ENCODE results near the gene PDCL2. TPM values are rescaled to one million over a fixed set of nuclear protein-coding genes. Genes with fewer than 3 reads are reported as not detected.
A peak's percentile ranks its signal among the peaks of the same experiment; 100 is the strongest.

Gene PDCL2
- total and polyA plus RNA-seq, 9 of the 15 experiments (the other 6 are each of a cell fraction or from before 2014, with no cell fraction given): 0.62 to 2.5 (median 1.2) TPM

DNA sequence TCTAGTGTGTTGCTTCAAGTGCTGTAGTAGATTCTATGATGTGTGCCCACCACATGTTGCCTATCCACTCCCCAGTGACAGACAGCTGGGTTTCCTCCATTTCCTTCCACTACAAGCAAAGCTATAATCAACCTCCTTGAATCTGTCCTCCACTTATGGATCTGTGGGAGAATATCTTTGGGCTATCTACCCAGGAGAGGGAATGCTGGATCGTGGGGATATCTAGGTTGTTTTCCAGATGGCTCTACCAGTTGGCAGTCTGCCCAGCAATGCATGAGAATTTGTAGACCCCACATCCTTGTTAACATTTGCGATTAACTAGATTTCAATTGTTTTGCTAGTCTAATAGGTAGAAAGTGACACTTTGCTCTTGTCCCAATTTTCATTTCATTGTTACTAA is 33.8 kb upstream of the PDCL2 start:
- peaks cover 55% of the 10 kb centered on the region for H3K36me3 ChIP-seq (ENCODE audit: control insufficient read depth, insufficient read depth, low read length)
- no peak for FAIRE-seq
- no peaks in the 10 kb centered on the region; a peak in 3 of 5 replicates for H3K4me1 ChIP-seq (replicated peaks in 1 of 2; ENCODE audit: control insufficient read depth in 2 of 2, insufficient read depth in 2 of 2, low read length in 2 of 2)
- H4K20me1 ChIP-seq (replicated peaks; ENCODE audit: control insufficient read depth, insufficient read depth, low read length): no peaks in the 10 kb centered on the region
- H3K27ac ChIP-seq (ENCODE audit: extremely low read depth, low read depth, low read length): peak overlapping the region; percentile 27; the same call in 1 of the 3 replicates
- TF ChIP-seq CCNT2 (IDR thresholded peaks at IDR 0.05; ENCODE audit: borderline replicate concordance, extremely low read depth, insufficient read length, low read depth, low read length) (no peak), NFIC (IDR thresholded peaks at IDR 0.05) (peak; percentile 47), ZNF695 (CRISPR knock-in tag; IDR thresholded peaks at IDR 0.05) (no peak), PML (IDR thresholded peaks at IDR 0.05; ENCODE audit: low read length) (peak; percentile 40; the same call in 1 of the 2 replicates), NRF1 (conservative IDR thresholded peaks at IDR 0.05 in 1 of 2, IDR thresholded peaks at IDR 0.05 in 1 of 2) (no peak)
- TF ChIP-seq, protein P1, sequence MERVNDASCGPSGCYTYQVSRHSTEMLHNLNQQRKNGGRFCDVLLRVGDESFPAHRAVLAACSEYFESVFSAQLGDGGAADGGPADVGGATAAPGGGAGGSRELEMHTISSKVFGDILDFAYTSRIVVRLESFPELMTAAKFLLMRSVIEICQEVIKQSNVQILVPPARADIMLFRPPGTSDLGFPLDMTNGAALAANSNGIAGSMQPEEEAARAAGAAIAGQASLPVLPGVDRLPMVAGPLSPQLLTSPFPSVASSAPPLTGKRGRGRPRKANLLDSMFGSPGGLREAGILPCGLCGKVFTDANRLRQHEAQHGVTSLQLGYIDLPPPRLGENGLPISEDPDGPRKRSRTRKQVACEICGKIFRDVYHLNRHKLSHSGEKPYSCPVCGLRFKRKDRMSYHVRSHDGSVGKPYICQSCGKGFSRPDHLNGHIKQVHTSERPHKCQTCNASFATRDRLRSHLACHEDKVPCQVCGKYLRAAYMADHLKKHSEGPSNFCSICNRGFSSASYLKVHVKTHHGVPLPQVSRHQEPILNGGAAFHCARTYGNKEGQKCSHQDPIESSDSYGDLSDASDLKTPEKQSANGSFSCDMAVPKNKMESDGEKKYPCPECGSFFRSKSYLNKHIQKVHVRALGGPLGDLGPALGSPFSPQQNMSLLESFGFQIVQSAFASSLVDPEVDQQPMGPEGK (CRISPR knock-in tag; IDR thresholded peaks at IDR 0.05; ENCODE audit: borderline replicate concordance): no peak
- ChIA-PET CTCF (ENCODE audit: low intra/inter-chr PET ratio) (no interaction called here), POLR2A (no interaction called here)
- H3K4me2 ChIP-seq (ENCODE audit: insufficient read depth, low read length): no peak overlapping the region
- no TSS peak for BruUV-seq (replicated peaks)
- H3K27me3 ChIP-seq (ENCODE audit: control insufficient read depth in 2 of 2, insufficient read depth in 2 of 2, low read length in 2 of 2): no peaks in the 10 kb centered on the region
- 75% methylated on average over 2 of the region's 2 CpGs for WGBS (ENCODE audit: insufficient coverage, low coverage, missing lambda C conversion rate)
- H3K9ac ChIP-seq (ENCODE audit: insufficient read depth in 1 of 2, low read depth in 2 of 2, low read length in 2 of 2): no peak overlapping the region
- no peak for DNase-seq (ENCODE audit: extremely low read depth in 1 of 4, low spot score in 3 of 4)
- H2AFZ ChIP-seq (ENCODE audit: low read depth, low read length): no peak overlapping the region
- in situ Hi-C loops (cut with MboI): no loop called here
- H3K4me3 ChIP-seq: no peak overlapping the region
- H3K9me3 ChIP-seq (replicated peaks; ENCODE audit: control insufficient read depth, insufficient read depth, low read depth, low read length): no peaks in the 10 kb centered on the region
- no peaks in the 10 kb centered on the region for H3K9me1 ChIP-seq (ENCODE audit: control insufficient read depth, insufficient read depth, low read length)
- ATAC-seq: peak; percentile 57
- intact Hi-C loops (cut with micrococcal nuclease): loop anchor here (5.0 kb wide), 1 partner anchor 241 kb away; no protein-coding TSS in a partner anchor
- peaks cover 57% of the 10 kb centered on the region for H3K79me2 ChIP-seq (ENCODE audit: control insufficient read depth, insufficient read depth, low read length)

Measured in K562 (cell line).